Epithelial cell of prostate (primary cell): ENCODE measurements around the gene WAC.
"Not testable (repeated sequence)": the region's sequence is repeated elsewhere in the genome, so short reads cannot be mapped to it uniquely, and the experiment has no call there.

Experiments
- DNase-seq: peaks from one replicate; pipeline ENCODE4 v3.0.0-alpha.2; 2011; ENCODE audit warnings: low read depth, low spot score
- H3K27ac ChIP-seq: fragments of 450-650 bp; 2 replicates; pipeline ENCODE4 v1.5.1; 2017; ENCODE audit warnings: mild to moderate bottlenecking

Gene WAC

DNA sequence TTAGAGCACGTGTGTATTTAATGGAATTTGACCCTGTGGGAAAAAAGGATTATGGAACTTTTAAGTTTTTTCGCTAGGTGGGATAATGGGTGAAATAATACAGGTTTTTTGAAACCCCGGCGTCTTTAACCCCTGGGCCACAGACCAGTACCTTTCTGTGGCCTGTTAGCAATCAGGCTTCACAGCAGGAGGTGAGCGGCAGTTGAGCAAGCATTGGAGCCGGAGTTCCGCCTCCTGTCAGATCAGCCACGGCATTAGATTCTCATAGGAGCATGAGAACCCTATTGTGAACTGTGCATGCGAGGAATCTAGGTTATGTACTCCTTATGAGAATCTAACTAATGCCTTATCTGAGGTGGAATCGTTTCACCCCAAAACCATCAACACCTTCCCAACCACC is 28.6 kb downstream of the WAC start:
- no peak overlapping the region for H3K27ac ChIP-seq
- no peak for DNase-seq

- no peak overlapping the region for H3K27ac ChIP-seq
- no peak for DNase-seq
Observed at GRCh38 chr10:28564905-28565304, 32.0 kb downstream of the WAC start.

DNA sequence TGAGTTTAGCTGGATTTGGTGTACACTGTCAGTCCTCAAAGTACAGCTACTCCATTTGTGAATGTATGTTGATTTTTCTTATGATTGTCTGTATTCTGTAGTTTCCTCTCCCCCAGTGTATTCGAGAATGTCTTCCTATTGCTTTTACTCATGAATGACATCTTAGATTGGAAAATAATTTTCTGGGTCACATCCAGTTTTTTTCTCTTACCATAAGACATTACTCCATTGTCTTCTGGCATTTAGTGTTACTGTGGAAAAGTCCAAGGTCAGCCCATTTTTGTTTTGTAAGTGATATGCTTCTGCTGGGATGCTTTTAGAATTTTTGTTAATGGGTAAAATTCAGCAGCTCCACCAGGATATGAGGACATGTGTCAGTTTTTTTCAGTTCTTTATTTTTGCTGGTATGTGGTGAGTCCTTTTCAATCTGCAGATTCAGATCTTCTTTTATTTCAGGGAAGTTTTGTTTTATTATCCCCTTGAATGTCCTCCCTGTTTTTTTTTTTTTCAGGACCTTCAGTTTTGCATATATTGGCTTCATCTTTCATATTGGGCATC is 33.6 kb downstream of the WAC start:
- no peak overlapping the region for H3K27ac ChIP-seq
- no peak for DNase-seq

- H3K27ac ChIP-seq = no peak overlapping the region
- no peak for DNase-seq
Observed at GRCh38 chr10:28569506-28570159, 36.7 kb downstream of the WAC start.

GRCh38 chr10:28570598-28570997 is 37.7 kb downstream of the WAC start:
- DNase-seq = no peak

DNA sequence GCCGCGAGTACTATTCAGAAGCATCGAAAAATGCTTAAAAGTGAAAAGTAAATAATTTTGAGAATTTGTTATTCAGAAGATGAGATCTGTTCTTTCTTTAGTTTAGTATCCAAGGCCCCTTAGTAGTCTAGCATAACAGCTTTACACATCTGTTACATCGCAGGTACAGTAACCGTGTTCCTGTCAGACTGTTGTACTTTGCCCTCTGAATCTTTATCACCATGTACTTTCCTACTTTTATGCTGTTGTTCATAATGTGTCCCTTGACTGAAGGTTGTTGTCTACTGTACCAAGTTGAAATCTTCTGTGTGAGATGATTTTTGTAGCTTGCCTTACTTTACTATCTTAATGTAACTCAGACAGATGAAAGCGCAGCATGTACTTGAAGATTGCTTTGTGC is 38.3 kb downstream of the WAC start:
- DNase-seq = no peak

More at GRCh38 chr10:28570598-28570997, 37.7 kb downstream of the WAC start:
- H3K27ac ChIP-seq = no peak overlapping the region

GRCh38 chr10:28574214-28574613 is 41.3 kb downstream of the WAC start:
- not testable (repeated sequence) for DNase-seq, H3K27ac ChIP-seq

More for the DNA sequence above, 38.3 kb downstream of the WAC start:
- no peak overlapping the region for H3K27ac ChIP-seq

- no peak for DNase-seq
- H3K27ac ChIP-seq = no peak overlapping the region
Observed at GRCh38 chr10:28575852-28576251, 42.9 kb downstream of the WAC start.

GRCh38 chr10:28577506-28577905 is 44.6 kb downstream of the WAC start:
- no peak for DNase-seq
- H3K27ac ChIP-seq = no peak overlapping the region

DNA sequence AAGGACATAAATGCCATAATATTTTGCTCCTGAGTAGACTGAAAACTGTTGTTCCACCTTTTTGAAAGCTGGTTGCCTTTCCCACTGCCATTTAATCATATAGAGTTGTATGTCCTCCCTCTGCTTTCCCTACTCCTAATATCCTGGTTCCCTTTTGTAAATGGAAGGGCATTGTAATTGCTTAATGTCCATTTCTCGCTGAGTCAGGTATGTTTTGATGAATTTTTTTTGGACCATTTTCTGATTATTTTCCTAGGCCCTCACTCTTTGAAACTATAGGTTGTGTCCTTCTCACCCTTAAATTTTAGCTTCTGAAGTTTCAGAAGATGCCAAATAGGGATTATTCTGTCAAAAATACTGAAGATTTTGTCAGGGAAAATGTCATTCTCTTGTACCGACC is 45.5 kb downstream of the WAC start:
- DNase-seq = no peak

GRCh38 chr10:28580825-28581224 is 47.9 kb downstream of the WAC start:
- no peak for DNase-seq
- H3K27ac ChIP-seq = peak overlapping the region; percentile 0

More for the DNA sequence above, 45.5 kb downstream of the WAC start:
- no peak overlapping the region for H3K27ac ChIP-seq

DNA sequence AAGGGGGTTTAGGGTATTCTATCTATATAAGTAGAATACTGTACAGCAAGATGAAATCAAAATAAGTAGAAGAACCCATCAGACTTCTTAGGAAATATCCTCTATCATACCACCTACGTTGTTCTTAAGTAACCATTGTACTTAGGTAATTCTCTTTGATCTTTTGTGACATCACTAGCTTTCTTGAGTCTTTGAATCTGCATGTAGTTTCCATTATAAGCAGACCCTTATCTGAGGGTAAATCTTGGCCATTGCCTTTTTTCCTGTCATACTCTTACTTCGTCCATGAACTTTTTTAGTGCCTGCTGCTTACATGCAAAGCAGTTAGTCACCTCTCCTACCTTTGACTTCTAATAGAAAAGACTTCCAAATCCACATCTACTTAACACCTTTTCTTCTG is 49.0 kb downstream of the WAC start:
- H3K27ac ChIP-seq = no peak overlapping the region
- DNase-seq = no peak

DNA sequence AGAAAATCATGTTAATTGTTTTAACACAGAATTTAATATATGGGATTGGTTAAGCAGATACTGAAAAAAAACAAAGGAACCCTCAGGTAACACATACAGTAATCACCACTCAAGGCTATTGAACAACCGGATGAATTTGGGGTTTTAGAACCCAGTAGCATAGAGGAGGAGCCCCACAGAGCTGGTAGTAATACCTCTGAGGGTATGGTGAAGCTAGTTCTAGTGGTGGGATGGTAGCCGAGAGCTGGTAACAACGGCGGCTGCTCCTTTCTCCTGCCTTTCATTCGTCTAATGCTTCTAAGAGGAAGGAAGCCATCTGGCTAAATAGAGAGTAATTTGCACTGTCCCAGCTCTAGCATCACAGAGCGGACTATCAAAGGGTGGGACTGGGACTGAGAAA is 52.2 kb downstream of the WAC start:
- H3K27ac ChIP-seq = no peak overlapping the region
- no peak for DNase-seq

DNA sequence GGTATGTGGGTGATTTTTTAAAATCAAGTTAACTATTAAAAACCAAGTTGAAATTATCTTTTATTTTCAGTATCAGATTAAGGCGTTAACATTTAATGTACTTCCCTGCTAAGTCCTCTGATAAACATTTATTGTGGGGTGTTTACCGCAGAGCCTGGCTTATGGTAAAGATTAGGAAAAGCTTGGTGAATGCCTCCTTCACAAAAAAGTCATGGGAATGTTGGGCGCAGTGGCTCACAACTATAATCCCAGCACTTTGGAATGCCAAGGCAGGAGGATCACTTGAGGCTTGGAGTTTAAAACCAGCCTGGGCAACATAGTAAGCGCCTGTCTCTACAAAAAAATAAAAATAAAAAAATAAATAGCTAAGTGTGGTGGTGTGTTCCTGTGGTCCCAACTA is 53.3 kb downstream of the WAC start:
- H3K27ac ChIP-seq = no peak overlapping the region
- no peak for DNase-seq

DNA sequence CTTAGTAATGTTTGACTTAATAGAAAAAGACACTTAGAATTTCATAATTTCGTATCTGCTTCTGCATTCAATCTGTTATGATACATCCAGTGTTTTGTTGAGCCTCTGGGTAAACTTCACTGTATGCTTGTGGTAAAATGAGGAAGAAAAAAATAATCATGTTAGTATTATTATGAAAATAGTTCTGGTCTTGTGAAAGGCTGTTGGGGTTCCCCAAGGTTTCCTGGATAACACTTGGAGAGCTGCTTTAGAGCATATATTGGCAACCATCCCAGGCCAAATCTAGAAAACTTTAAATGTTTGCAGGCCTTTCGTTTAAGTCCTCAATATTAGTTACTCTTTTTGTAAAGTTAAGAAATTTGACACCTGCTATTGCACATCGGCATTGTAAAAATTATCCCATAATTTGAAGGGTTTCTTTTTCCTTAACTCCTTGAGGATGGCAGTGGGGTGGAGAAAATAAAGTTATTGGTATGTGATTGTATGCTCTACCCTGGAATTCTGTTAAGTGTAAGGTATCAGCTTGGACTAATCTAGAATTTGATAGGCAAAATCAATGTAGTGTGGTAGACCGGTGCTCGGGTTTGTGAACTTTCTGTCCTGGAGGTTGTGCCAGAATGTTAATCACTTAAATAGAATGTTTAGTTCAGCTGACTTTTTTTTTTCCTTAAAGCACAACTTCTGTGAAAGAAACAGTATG is 54.5 kb downstream of the WAC start:
- peak overlapping the region; percentile 4 for H3K27ac ChIP-seq
- DNase-seq = no peak

DNA sequence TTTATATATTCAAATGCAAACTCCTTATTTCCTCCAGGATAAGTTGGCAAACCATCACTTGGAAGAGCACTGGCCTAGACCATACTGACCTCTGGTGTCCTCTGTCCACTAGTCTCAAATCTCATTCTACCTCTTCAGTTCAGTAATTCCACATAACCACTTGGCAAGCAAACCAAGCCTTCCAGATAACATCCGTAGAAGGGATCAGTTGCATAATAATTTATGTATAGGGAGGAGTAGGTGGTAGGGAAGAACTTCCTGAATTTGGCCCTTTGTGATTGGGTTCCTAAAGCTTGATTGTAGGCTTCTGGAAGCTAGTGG is 55.0 kb downstream of the WAC start:
- peak overlapping the region; percentile 4 for H3K27ac ChIP-seq
- DNase-seq = no peak

- H3K27ac ChIP-seq = peak overlapping the region; percentile 36
- DNase-seq = peak; percentile 24
Observed at GRCh38 chr10:28592953-28593352, 60.0 kb downstream of the WAC start.

DNA sequence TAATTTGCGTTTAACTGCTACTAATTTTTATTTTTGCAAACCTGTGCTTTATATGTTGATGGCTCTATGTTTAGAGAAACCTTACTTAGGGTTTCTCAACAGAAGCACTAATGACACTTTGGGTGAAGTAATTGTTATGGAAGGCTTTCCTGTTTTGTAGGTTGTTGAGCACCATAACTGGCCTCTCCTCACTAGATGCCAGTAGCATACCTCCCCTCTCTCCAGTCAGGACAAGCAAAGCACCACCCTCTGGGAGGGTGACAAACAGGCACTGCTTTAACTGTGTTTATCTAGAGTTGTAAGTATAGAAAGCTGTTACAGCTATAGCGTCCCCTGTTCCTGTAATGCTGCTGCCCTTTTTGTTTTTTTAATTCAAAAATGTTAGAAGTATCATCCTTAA is 60.9 kb downstream of the WAC start:
- no peak for DNase-seq

DNA sequence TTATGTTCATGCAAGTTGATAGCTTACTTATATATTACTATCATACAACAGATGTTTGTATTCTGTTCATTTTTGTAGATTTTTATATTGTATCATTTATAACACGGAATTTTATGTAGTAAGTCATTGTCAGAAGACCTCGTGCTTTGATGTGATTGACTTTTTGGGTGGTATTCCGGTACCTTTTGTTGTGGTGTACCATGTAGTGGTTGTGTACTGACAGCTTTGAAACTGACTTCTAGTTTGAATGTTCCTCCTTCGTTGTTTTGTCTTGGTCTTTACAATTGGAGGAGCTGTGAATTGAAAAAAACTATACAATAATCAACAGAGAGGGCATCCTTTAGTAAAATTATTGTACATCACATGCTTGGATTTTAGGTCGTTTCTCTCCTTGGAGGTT is 61.5 kb downstream of the WAC start:
- no peak overlapping the region for H3K27ac ChIP-seq
- no peak for DNase-seq

More for the DNA sequence above, 60.9 kb downstream of the WAC start:
- H3K27ac ChIP-seq = no peak overlapping the region

DNA sequence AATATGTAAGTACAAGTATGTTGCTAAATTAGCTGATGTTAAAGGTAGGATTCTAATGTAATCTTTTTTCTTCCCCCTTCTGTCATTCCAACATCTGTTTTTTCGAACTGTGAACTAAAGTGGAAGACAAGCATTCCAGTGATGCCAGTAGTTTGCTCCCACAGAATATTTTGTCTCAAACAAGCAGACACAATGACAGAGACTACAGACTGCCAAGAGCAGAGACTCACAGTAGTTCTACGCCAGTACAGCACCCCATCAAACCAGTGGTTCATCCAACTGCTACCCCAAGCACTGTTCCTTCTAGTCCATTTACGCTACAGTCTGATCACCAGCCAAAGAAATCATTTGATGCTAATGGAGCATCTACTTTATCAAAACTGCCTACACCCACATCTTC is 62.7 kb downstream of the WAC start:
- no peak overlapping the region for H3K27ac ChIP-seq

GRCh38 chr10:28600056-28600455 is 67.1 kb downstream of the WAC start:
- DNase-seq = no peak
- H3K27ac ChIP-seq = no peak overlapping the region

More for the DNA sequence above, 62.7 kb downstream of the WAC start:
- DNase-seq = no peak

GRCh38 chr10:28601012-28601411 is 68.1 kb downstream of the WAC start:
- no peak for DNase-seq
- H3K27ac ChIP-seq = no peak overlapping the region
